Breast epithelium (tissue), 4 donors: ENCODE measurements around the gene HRH1. TPM values are rescaled to one million over a fixed set of nuclear protein-coding genes. Genes with fewer than 3 reads are reported as not detected.
A peak's percentile ranks its signal among the peaks of the same experiment; 100 is the strongest.

Experiments used
- DNase-seq, 2 donors: peaks; one replicate each; pipeline ENCODE4 v3.0.0-alpha.2; 2019; ENCODE audit warnings: low spot score in 2 of 2
- H3K27ac ChIP-seq, 2 donors: fragments of 200-600 bp; sonication (generic) in 1 of 2; one replicate each; pipeline ENCODE4 v1.5.1; 2016 to 2019; ENCODE audit warnings: mild to moderate bottlenecking in 1 of 2
- H3K27me3 ChIP-seq, 2 donors: fragments of 200-600 bp; sonication (generic) in 1 of 2; one replicate each; pipeline versions ENCODE4 v1.5.1 to v1.6.0; 2017 to 2019; ENCODE audit warnings: control low read depth in 1 of 2, mild to moderate bottlenecking in 1 of 2
- H3K36me3 ChIP-seq: fragments of 200-600 bp; one replicate; pipeline ENCODE4 v1.5.1; 2019
- H3K4me1 ChIP-seq, 2 donors: fragments of 200-600 bp; sonication (generic); one replicate each; pipeline ENCODE4 v1.5.1; 2016 to 2019; ENCODE audit warnings: control low read depth in 1 of 2
- H3K4me3 ChIP-seq, 3 donors: fragments of 200-600 bp; sonication (generic); 1 replicate in 2 of 3; 2 replicates in 1 of 3; pipeline ENCODE4 v1.5.1; 2016 to 2019; ENCODE audit warnings: mild to moderate bottlenecking in 3 of 3, moderate library complexity in 2 of 3
- H3K9me3 ChIP-seq, 2 donors: fragments of 200-600 bp; sonication (generic) in 1 of 2; one replicate each; pipeline ENCODE4 v1.5.1; 2016 to 2019; ENCODE audit warnings: control low read depth in 1 of 2
- POLR2A ChIP-seq: fragments of 450-650 bp; IDR thresholded peaks from one replicate; pipeline ENCODE4 v1.6.1; 2016; ENCODE audit warnings: antibody characterized with exemption, mild to moderate bottlenecking, moderate library complexity
- POLR2AphosphoS5 ChIP-seq, 3 donors: sonication (generic); formaldehyde crosslinking; IDR thresholded peaks; one replicate each; pipeline ENCODE4 v1.6.1; 2017; ENCODE audit warnings: antibody characterized with exemption in 3 of 3
- intact Hi-C: fragments of 100-400 bp; cut with DNase I; formaldehyde crosslinking; loops from one replicate; pipeline ENCODE4 v1.15.1; 2023; ENCODE audit warnings: low total_unique reads
- total RNA-seq, 3 donors: library from RNA; depleted of rRNA; stranded (reverse); fragments of >200 nt; gene quantifications; one replicate each; pipeline ENCODE4 v1.1.0, GENCODE V29; 2016
- TF ChIP-seq, protein P1 (sequence below), 3 donors: fragments of 450-650 bp; IDR thresholded peaks; one replicate each; pipeline ENCODE4 v1.5.1; 2016 to 2017; ENCODE audit warnings: antibody characterized with exemption in 3 of 3, mild to moderate bottlenecking in 3 of 3, moderate library complexity in 3 of 3

HRH1 gene
- total RNA-seq, 3 donors from 2014 or later, result 3.8 to 4.2 (median 3.9) TPM

- H3K27me3 ChIP-seq, result no peaks in the 10 kb centered on the region
- intact Hi-C loops, result no loop called here
- TF ChIP-seq POLR2A (no peak), POLR2AphosphoS5 (IDR thresholded peaks at IDR 0.05) (no peak)
- TF ChIP-seq, protein P1, sequence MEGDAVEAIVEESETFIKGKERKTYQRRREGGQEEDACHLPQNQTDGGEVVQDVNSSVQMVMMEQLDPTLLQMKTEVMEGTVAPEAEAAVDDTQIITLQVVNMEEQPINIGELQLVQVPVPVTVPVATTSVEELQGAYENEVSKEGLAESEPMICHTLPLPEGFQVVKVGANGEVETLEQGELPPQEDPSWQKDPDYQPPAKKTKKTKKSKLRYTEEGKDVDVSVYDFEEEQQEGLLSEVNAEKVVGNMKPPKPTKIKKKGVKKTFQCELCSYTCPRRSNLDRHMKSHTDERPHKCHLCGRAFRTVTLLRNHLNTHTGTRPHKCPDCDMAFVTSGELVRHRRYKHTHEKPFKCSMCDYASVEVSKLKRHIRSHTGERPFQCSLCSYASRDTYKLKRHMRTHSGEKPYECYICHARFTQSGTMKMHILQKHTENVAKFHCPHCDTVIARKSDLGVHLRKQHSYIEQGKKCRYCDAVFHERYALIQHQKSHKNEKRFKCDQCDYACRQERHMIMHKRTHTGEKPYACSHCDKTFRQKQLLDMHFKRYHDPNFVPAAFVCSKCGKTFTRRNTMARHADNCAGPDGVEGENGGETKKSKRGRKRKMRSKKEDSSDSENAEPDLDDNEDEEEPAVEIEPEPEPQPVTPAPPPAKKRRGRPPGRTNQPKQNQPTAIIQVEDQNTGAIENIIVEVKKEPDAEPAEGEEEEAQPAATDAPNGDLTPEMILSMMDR (IDR thresholded peaks at IDR 0.05), result no peak
- no peak overlapping the region for H3K4me3 ChIP-seq
- no peaks in the 10 kb centered on the region for H3K36me3 ChIP-seq
- H3K9me3 ChIP-seq, result no peaks in the 10 kb centered on the region
- no peak overlapping the region for H3K27ac ChIP-seq
- DNase-seq, result no peak
- H3K4me1 ChIP-seq, result no peaks in the 10 kb centered on the region
These were observed 21.4 kb upstream of the HRH1 start for GRCh38 chr3:11132861-11133260.

- Histone ChIP-seq H3K4me1 (no peaks in the 10 kb centered on the region), H3K27ac (no peak overlapping the region), H3K27me3 (no peaks in the 10 kb centered on the region), H3K9me3 (no peaks in the 10 kb centered on the region), H3K4me3 (no peak overlapping the region), H3K36me3 (no peaks in the 10 kb centered on the region)
- DNase-seq, result no peak
- intact Hi-C loops, result no loop called here
- TF ChIP-seq POLR2AphosphoS5 (IDR thresholded peaks at IDR 0.05) (no peak), POLR2A (no peak)
- TF ChIP-seq, protein P1 (IDR thresholded peaks at IDR 0.05), result no peak
These were observed 19.5 kb upstream of the HRH1 start for GRCh38 chr3:11134794-11135193.

- Histone ChIP-seq H3K4me3 (no peak overlapping the region), H3K36me3 (no peaks in the 10 kb centered on the region), H3K27me3 (no peaks in the 10 kb centered on the region), H3K27ac (peak overlapping the region; percentile 57 to 81), H3K9me3 (no peaks in the 10 kb centered on the region), H3K4me1 (no peaks in the 10 kb centered on the region)
- no peak for DNase-seq
- TF ChIP-seq POLR2AphosphoS5 (IDR thresholded peaks at IDR 0.05) (no peak), POLR2A (no peak)
- TF ChIP-seq, protein P1 (IDR thresholded peaks at IDR 0.05), result no peak
- intact Hi-C loops, result no loop called here
These were observed 18.2 kb upstream of the HRH1 start for GRCh38 chr3:11136116-11136515.

DNA sequence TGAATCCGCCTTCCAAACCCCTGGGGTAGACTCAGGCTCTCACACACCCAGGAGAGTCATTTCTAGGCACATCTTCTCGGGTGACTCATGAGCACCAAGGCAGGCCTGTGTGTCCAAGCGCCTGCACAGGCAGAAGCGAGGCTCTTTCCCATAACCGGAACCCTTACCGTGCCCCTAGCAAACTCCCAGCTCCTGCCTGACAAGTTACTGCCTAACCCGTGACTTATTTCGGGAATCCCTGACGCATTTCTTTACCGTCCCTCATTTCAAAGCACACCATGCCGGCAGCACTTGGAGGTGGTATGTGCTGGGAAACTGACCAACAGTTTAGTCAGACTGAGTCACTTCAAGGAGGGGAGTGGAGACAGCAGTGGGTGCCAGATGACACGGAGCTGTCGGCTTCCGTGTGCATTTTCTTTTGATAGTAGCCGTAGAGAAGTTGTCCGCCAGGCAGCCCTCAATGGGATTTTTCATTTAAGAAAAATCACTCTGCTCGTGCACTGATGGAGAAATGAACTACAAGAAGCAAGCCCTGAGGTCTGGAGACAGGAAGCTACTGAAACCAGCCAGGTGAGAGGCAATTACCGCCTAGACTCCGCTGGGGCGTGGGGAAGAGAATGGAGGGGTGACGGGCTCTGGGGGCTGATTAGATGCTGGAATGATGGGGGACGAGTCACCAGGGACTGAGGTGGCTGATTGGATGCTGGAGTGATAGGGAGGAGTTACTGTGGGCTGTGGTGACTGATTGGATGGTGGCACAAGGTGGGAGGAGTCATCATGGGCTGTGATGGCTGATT, 17.3 kb upstream of the HRH1 start:
- Histone ChIP-seq H3K4me3 (peak overlapping the region; percentile 10 to 34 (median 12)), H3K36me3 (no peaks in the 10 kb centered on the region), H3K27me3 (no peaks in the 10 kb centered on the region), H3K4me1 (no peaks in the 10 kb centered on the region), H3K9me3 (no peaks in the 10 kb centered on the region), H3K27ac (peak overlapping the region; percentile 57 to 81)
- DNase-seq, result peak in 1 of 2 donors; percentile 46
- no peak for TF ChIP-seq POLR2A
- TF ChIP-seq, protein P1 (IDR thresholded peaks at IDR 0.05), result no peak
- TF ChIP-seq POLR2AphosphoS5 (IDR thresholded peaks at IDR 0.05), result peak in 2 of 3 donors; percentile 34 to 85
- intact Hi-C loops, result no loop called here

GRCh38 chr3:11137627-11137959, 16.7 kb upstream of the HRH1 start:
- H3K27ac ChIP-seq, result peak overlapping the region in 1 of 2 donors; percentile 81
- intact Hi-C loops, result no loop called here
- H3K36me3 ChIP-seq, result no peaks in the 10 kb centered on the region
- no peak for TF ChIP-seq POLR2A
- TF ChIP-seq, protein P1 (IDR thresholded peaks at IDR 0.05), result no peak
- TF ChIP-seq POLR2AphosphoS5 (IDR thresholded peaks at IDR 0.05), result no peak
- no peaks in the 10 kb centered on the region for H3K4me1 ChIP-seq
- H3K4me3 ChIP-seq, result peak overlapping the region in 1 of 3 donors; percentile 34
- H3K9me3 ChIP-seq, result no peaks in the 10 kb centered on the region
- DNase-seq, result no peak
- H3K27me3 ChIP-seq, result no peaks in the 10 kb centered on the region
